ENCODE data around the gene FBXO7. TPM values are rescaled to one million over a fixed set of nuclear protein-coding genes. Genes with fewer than 3 reads are reported as not detected.
A peak's percentile ranks its signal among the peaks of the same experiment; 100 is the strongest.

The FBXO7 gene
- total RNA-seq, 1 experiment from 2014 or later, result 47.8 TPM

DNA sequence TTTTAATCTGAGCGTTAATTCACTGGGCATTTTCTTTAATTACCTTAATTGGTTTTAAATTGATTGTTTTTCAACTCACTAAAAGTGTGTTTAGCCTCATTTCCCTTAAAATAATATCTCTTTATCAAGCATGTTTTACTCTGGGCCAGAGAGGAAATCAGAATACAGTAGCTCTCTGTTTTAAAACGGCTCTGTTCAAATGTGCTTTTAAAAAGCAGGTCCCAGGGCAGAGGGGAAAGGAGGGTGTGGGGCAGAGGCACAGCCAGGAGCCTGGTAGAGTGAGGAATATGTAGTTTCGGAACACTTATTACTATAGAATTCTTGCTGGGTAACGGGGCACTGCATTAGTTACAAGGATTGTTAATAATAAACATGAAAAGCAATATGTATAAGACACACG is 47.6 kb downstream of the FBXO7 start:
- Histone ChIP-seq H4K91ac (ENCODE audit: insufficient read length, low read depth, low read length) (no peak overlapping the region), H2BK15ac (ENCODE audit: low read depth, low read length) (no peak overlapping the region), H2BK20ac (ENCODE audit: low read depth, low read length, poor library complexity, severe bottlenecking) (no peak overlapping the region), H3K14ac (ENCODE audit: insufficient read depth, low read length) (no peak overlapping the region), H2AK5ac (ENCODE audit: insufficient read length, low read length) (no peak overlapping the region), H3K79me1 (ENCODE audit: insufficient read depth, low read depth, low read length, poor library complexity, severe bottlenecking) (no peaks in the 10 kb centered on the region), H3K4ac (ENCODE audit: low read depth, low read length) (no peak overlapping the region), H3K23me2 (ENCODE audit: insufficient read length, low read depth, low read length, poor library complexity, severe bottlenecking) (no peaks in the 10 kb centered on the region), H4K5ac (ENCODE audit: insufficient read length, low read depth, low read length) (no peak overlapping the region), H4K20me1 (ENCODE audit: control insufficient read depth, insufficient read depth, insufficient read length) (no peaks in the 10 kb centered on the region), H3K56ac (ENCODE audit: insufficient read length, low read depth, low read length) (no peak overlapping the region), H3K27me3 (ENCODE audit: insufficient read depth, low read length) (no peaks in the 10 kb centered on the region), H3T11ph (ENCODE audit: low read length) (no peak overlapping the region), H2BK120ac (ENCODE audit: low read depth, low read length, poor library complexity, severe bottlenecking) (no peak overlapping the region), H3K27ac (ENCODE audit: insufficient read length, low read depth, low read length) (no peak overlapping the region), H4K8ac (replicated peaks; ENCODE audit: insufficient read length, low read depth, low read length) (no peak overlapping the region), H3K79me2 (ENCODE audit: insufficient read depth, low read length) (no peaks in the 10 kb centered on the region), H2BK5ac (ENCODE audit: insufficient read length, low read length) (no peak overlapping the region), H2AFZ (ENCODE audit: low read length) (no peak overlapping the region), H2BK12ac (ENCODE audit: insufficient read length, low read depth, low read length) (no peak overlapping the region), H3K4me2 (ENCODE audit: insufficient read depth, insufficient read length, low read length) (no peak overlapping the region), H3K23ac (ENCODE audit: insufficient read length, low read depth, low read length) (no peak overlapping the region), H3K4me1 (ENCODE audit: insufficient read depth, low read length) (no peaks in the 10 kb centered on the region), H3K9ac (ENCODE audit: extremely low read depth, insufficient read length, low read length) (no peak overlapping the region), H3K9me3 (ENCODE audit: control insufficient read depth, low read depth, low read length) (no peaks in the 10 kb centered on the region), H3K18ac (ENCODE audit: insufficient read length, low read depth, low read length) (no peak overlapping the region)
- H3K4me1 Mint-ChIP-seq, result peaks cover 0 to 8% of the 10 kb centered on the region in 2 experiments; a peak in 2 of 4 replicates
- H3K36me3 Mint-ChIP-seq (ENCODE audit: insufficient read depth in 1 of 3, low read depth in 3 of 3), result peaks cover 5 to 35% (median 27%) of the 10 kb centered on the region in 3 experiments
- peak overlapping the region in 1 of 3 experiments; percentile 60; a peak in 1 of 7 replicates for H3K27ac Mint-ChIP-seq
- no peak overlapping the region for H3K4me3 Mint-ChIP-seq
- peaks cover 3 to 10% of the 10 kb centered on the region in 2 experiments; a peak in 2 of 5 replicates for H3K9me3 Mint-ChIP-seq
- TF ChIP-seq, protein P1, sequence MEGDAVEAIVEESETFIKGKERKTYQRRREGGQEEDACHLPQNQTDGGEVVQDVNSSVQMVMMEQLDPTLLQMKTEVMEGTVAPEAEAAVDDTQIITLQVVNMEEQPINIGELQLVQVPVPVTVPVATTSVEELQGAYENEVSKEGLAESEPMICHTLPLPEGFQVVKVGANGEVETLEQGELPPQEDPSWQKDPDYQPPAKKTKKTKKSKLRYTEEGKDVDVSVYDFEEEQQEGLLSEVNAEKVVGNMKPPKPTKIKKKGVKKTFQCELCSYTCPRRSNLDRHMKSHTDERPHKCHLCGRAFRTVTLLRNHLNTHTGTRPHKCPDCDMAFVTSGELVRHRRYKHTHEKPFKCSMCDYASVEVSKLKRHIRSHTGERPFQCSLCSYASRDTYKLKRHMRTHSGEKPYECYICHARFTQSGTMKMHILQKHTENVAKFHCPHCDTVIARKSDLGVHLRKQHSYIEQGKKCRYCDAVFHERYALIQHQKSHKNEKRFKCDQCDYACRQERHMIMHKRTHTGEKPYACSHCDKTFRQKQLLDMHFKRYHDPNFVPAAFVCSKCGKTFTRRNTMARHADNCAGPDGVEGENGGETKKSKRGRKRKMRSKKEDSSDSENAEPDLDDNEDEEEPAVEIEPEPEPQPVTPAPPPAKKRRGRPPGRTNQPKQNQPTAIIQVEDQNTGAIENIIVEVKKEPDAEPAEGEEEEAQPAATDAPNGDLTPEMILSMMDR (conservative IDR thresholded peaks at IDR 0.05), result no peak
- no peaks in the 10 kb centered on the region for H3K27me3 Mint-ChIP-seq (ENCODE audit: low read depth)
- no CpG with 5 or more reads among the region's 5 CpGs for WGBS (ENCODE audit: extremely low coverage, insufficient read length, low lambda C conversion rate)
- no peak for DNase-seq

Data from H9 (cell line).